NCI-H2081 treated with DMSO at 0.1 percent for 48 hours (cell line): Measurements from ENCODE around the gene SLK.

Source experiments
- DNase-seq: peaks from one replicate; lab custom pipeline; 2025; lab: John Stamatoyannopoulos, UW

SLK gene

DNA sequence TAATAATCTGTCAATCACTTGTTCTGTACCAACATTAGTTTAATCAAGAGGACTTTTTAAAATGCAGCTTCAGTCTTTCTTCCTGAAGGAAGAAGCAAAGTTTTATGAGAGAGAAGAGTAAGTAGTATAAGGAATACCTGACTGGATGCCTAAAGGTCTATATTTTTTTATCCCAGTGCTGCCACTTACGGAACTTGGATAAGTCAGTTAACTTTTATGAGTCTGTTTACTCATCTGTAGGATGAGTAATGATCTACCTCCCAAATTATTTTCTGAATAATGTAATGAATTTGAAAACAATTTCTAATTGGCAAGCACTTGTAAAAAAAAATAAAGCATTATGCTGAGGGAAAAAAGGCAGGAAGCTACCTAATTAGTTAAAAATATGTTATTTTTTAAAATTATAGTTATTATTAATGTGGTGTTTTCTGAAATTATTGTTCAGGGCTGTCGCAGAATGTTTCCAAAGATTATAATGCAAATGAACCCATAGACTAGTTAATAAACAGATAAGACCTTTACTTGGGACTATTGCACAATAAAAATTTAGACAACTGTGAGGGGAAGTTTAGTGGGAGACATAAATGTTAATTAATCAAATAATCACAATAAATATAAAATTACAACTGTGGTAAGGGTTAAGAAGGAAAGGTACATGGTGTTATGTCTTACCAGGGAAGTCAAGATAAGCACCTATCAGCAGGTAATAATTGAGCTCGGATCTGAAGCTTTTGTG is 24.6 kb downstream of the SLK start:
- DNase-seq = no peak

DNA sequence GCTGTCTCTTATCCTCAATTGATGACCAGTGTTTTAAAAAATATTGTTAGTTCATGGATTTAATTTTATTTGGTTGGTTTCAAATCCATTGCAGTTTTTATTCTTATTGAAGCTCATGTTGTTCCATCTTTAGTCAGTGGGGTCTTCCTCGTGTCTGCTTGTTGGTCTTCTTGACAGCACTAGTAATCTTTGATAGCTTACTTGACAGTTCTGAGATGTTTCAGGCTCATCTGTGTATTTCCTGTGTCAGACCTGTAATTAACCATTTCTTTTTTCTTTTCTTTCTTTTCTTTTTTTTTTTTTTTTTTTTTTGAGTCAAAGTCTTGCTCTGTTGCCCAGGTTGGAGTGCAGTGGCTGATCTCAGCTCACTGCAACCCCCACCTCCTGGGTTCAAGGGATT is 28.2 kb downstream of the SLK start:
- DNase-seq = no peak

DNA sequence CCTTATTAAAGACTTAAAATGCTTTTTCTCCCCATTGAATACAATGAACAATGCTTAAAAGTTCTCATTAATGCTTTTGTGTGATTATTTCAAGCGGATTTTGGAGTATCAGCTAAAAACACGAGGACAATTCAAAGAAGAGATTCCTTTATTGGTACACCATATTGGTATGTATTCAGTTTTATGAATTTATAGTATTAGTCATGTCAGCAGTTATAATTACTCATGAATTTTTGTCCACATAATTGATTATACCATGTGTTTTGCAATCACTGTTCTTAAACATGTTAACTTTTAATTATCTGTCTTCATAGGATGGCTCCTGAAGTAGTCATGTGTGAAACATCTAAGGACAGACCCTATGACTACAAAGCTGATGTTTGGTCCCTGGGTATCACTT is 31.9 kb downstream of the SLK start:
- DNase-seq = no peak

DNA sequence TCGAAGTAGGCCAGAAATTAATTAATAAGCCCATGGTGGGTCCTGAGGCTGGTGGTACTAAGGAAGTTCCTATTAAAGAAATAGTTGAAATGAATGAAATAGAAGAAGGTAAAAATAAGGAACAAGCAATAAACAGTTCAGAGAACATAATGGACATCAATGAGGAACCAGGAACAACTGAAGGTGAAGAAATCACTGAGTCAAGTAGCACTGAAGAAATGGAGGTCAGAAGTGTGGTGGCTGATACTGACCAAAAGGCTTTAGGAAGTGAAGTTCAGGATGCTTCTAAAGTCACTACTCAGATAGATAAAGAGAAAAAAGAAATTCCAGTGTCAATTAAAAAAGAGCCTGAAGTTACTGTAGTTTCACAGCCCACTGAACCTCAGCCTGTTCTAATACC is 36.0 kb downstream of the SLK start:
- no peak for DNase-seq

DNA sequence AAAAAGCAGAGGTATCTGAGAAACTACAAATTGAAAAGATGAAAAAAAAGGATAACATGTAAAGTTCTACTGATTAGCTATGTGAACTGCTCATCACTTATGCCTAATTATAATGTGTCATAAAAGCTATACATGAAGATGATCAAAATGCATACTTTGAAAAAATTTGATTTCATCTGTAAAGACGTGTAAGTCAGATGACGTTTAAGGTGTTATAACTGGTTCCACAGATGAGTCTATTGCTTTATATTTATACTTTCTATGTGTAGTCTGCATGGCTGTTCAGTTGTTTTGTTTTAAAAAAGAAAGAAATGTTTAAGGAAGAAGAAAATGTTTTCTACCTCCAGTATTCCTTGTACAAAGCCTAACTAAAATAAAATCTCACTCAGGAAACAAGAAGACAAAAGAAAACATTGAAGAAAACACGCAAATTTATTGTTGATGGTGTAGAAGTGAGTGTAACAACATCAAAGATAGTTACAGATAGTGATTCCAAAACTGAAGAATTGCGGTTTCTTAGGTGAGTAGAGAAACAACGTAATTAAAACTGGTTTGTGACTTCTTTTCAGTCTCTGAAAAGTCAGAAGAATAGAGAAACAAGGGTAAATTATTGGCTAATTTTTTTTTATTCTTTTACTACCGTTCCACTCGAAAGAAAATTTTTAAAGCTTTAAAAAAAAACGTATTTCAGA is 38.4 kb downstream of the SLK start:
- DNase-seq = no peak

DNA sequence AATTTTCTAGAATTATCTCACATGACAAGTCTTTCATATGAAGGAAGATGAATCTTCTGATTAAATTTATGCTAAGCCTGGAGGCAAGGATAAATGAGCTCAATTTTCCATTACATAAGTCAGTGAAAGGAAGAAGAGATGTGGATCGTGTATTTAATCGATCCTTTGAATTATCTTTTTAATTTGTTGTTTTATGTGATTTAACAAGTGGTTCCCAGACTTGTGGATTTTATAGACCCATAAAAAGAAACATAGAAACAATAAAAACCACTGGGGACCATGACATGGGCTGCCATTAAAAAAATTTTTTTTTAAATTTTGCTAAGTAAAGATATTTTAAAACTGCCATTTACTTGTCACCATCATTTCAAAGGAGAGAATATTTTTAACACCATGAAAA is 45.0 kb downstream of the SLK start:
- DNase-seq = no peak

DNA sequence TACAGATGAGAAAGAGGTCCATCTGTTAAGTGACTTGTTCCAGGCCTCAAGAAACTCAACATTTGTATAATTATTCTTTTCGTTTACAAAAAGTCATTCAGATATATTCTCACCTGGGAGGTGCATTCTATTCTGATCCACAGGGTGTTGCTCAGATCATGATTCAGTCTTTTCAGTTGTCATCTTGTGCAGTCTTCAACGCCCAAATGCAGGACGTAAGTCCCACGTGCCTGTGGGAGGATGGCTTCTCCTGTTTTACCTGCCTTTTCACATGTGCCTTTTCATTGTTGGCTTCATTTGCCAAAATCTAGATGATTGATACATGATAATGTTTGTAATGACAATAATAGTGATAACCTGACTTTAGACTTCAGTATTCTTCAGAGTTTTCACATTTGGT is 46.5 kb downstream of the SLK start:
- no peak for DNase-seq

DNA sequence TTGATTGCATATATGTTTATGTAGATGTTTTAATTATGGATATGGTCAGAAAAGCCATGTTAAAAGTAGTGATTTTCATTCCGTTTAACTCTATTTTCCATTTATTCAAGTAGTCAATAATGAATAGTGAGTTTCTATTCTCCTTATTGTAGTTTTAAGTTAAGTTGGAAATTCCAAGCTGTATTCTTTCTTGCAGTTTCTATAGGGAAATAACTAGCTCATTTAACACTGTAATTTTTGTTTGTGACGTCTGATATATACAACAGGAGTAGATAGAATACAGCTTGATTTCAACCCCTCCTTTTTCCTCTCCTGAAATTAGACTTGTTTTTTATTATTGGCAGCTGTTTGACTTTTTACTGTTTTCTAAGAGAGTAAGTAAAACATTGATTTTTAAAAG is 47.2 kb downstream of the SLK start:
- no peak for DNase-seq

DNA sequence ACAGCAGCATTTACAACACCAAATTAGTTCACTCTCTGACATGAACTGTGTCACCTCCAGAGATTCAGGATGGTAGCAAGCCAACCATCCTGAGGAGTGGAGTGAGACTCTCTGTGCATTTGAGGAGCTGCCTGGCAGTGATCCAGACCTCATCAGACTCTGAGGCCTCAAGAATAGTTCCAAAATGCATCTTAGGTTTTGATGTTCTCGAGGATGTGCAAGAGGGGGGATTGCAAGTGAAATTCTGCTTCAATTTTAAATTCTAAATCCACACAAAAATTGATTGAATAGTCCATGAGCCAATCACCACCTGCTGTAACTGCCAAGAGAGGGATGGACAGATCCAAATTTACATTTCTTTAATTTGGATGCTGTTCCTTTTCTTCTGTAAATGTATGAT is 49.7 kb downstream of the SLK start:
- DNase-seq = no peak

DNA sequence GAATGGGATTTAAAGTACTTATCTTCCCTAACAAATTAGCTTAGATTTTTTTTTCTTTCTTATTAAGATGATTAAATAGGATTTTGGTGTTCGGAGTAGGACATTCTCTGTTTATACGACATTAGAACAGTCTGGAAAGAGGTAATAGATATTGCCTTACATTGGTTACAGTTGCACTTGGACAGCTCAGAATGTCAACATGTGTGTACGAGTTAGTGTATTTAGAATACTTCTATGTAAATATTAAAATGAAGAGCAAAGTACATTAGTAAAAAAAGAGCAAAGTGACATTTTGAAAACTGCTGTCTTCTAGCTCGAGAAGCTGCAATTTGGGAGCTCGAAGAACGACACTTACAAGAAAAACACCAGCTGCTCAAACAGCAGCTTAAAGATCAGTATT is 51.5 kb downstream of the SLK start:
- DNase-seq = no peak

DNA sequence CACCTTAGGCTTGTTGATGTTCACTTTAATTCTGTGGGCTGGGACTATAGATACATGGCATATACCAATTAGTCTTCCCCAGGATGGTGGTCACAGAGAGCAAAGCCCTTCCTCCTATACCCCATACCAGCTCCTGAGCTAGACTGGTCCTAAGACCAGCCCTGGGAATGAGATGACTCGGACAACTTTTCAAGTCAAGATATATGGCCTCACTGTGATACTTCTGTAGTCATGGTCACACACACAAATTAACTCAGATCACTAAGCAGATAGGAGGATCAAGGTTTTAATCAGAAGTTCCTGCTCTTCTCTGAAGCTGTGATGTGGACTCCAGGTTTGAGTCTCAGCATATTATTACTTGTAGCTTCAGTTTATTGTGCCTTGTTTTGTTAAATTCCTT is 53.1 kb downstream of the SLK start:
- no peak for DNase-seq

DNA sequence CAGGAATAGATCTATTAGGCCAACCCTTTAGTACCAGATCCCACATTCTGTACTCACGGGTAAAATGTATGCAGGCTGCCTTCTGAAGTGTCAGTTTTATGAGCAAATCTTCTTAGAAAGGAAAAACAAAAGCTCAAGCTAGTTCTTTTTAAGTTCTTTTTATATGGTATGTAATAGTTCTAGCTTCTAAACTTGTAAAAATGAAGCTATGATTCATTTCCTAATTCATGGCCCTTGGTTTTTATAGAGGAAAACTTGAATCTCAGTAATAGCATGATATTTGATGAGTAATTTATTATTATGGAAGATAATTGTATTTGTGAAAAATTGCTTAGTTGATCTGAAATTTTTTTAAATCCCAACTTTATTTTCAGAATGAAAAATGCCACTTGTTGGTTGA is 54.3 kb downstream of the SLK start:
- no peak for DNase-seq

DNA sequence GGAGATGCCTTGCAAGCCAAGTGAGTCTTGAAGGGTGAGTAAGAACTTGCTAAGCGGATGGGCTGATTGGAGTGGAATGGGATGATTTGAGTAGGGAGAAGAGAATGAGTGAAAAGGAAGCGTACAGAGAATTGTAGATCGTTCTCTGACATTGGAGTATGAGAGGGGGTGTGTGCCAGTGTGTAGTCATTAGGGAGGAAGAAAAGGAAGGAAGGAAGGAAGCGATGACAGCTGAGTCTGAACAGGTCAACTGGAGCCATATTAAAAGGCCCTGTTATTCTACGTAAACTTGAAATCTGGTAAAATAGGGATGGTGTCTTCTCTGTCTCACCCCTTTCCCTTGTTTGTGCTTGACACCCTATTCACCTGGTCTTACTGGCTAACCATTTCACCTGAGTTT is 55.1 kb downstream of the SLK start:
- DNase-seq = no peak

DNA sequence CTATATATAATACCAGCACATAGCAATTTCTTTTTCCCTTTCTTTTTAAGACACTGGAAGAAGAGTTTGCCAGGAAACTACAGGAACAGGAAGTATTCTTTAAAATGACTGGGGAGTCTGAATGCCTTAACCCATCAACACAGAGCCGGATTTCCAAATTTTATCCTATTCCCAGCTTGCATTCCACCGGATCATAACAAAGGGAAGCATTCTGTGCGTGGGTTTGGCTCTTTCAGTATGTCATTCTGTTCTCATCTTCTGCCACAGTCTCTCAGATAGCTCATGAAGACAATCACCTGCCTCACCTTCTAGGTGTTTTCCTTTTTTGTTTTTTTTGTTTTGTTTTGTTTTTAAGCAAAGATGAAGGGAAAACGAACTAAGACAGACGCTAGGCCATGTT is 58.6 kb downstream of the SLK start:
- no peak for DNase-seq

DNA sequence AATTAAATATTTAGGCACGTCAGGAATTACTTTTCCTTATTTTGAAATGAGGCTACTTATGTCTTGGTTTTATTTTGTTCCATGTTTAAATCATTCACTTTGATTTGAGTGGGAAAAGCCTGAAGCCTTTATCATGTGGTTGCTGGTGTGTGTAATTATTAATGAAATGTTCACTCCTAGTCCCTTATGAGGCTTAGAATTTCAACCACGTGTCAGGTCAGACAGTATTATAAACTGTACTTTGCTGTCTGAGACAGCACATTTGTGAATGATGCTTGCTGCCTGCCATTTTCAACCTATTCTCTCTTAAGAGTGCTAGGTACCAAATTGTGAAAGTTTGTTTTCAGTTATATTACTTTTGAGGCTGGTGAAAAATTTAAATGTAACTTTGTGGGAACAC is 59.8 kb downstream of the SLK start:
- no peak for DNase-seq

DNA sequence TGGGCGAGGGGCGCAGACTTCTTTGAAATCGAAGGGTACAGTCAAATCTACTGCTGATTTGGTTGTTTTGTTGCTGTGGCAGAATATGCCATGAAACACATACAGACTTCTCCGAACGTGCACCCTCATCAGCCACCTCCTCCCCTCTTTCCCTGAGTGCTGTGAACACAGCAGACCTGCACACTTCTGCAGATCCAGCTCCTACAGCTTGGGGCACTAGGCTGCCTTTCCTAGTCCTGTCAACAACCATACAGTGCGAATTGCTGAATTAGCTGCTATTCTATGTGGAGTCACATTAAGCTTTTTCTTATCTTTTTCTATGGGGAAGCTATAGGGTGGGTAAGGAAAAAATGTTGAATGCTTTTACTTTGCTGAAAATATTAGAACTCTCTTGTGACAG is 61.2 kb downstream of the SLK start:
- DNase-seq = no peak

DNA sequence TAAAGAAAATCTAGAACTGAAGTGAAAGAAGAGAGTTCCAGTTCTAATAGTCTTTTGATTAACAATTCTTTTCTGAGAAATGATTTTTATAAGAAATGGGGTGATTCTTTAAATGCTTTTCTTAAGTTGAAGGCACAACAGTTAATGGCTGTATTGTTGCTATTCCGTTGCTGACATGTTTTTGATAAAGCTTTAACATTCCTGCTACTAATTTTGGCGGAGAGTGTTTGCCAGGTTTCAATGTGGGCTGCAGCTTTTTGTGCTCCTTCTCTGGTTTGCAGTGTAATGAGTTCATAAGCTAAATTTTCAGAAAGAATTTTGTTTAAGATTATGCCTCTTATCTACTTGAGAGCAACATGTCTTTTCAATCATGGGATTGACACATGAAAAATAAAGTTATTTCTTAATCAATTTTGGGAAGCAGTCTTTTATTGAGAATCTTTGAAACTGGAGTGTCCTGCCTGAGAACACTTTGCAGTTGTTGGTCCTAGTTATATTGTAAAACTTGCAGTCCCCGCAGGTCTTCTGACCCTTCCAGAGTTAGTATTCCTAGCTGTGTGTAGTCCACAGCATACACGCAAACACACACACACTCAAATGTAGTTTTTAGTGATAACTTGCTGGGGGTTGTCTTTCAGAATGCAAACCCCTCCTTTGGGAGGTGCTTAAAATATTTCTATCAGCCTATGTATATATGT is 62.0 kb downstream of the SLK start:
- DNase-seq = no peak

DNA sequence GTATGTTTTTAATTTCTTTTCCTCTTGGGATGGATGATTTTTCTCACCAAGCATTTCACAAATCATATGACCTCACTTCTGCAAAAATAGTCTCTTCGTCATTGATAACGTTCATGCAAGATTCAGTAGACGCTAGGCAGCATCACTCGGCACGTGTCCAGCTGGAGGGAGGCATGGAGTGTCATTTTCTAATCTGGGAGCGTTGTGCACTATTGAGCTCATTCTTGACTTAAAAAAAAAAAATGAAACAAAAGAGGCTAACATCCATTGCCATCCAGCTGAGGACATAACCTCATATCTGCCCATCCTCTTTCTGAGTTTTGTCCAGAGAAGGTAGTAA is 62.6 kb downstream of the SLK start:
- no peak for DNase-seq

DNA sequence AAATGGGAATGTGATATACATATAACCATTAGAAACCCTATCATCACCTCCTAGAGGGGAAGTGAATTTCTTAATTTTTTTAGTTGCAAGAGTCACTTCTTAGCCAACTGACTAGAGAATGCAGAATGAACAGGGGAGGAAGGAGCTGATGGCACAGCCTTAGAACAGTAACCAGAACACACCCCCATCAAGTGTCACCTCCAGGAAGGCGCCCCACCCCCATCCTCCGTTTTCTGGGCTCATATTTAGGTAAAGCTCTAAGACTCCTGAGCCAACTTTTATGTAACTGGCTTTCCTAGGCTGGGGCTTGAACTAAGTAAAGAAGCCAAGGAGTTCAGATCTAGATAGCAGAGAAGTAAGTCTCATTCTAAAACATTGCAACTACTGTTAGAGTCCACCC is 64.7 kb downstream of the SLK start:
- no peak for DNase-seq

DNA sequence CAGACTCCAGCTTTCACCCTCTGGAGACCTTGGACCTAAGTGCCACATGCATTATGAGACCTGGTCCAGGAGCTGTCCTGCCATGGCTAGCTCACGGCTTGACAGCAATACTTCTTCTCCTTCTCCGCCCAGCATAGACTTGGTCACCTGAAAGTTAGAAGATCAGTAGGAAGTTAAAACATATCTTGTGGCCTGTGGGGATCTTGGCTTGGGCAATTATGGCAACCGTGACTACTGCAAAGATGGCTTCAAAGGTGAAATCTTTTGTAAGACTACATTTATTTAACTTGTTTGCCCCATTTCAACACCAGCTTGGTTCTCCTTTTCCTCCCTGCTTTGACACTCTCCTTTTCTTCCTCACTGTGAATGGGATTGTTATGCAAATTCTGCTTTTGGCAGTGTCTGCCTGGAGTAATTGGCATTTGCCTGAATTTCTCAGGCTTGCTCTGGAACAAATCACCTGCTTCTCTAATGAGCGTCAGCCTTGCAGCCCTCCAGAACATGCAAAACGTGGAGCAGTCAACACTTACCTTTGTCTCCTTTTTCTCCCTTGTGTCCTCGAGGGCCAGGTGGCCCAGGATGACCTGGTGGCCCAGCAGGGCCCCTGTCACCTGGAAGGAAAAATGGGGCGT is 65.3 kb downstream of the SLK start:
- no peak for DNase-seq

DNA sequence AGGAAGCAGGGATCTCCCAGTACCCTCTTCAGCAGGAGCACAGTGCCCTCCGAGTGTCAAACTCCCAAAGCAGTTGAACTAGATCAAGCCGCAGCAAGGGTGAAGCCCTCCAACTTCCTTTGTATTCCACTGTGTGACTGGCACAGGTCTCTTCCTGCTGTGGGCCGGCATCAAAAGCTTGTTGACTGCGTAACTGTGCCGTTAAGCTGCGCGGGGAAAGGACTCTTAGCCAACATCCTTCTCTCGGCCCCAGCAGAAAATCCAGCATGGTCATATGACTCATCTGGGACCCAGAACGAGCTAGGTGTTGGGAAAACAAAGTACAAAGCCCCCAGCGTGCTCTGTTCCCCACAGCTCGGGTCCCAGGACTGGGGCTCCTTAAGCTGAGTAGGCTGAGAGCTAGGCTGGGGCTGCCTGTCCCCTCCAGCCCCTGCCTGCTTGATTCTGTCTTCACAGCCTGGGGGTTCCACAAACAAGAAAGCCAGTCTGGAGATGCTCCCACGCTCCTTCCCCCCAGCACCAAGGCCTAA is 66.5 kb downstream of the SLK start:
- no peak for DNase-seq

DNA sequence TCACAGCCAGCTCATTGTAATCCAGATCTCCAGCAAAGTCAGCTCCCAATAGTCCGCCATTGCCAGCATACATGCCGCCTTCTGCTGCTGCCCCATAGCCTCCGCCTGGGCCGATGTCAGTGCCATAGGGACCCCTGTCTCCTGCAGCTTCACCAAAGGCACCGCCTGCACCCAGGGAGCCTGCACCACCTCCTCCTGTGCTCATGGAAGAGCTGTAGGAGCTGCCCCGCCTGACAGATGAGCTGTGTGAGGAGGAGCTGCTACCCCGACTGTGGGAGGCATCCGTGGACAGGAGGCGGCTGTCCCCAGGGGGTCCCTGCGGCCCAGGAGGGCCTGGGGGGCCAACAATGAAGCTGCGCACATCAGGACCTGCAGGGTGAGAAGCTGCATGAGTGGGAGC is 67.0 kb downstream of the SLK start:
- no peak for DNase-seq
